ENCODE results near the gene RBFOX2.
"Not testable (repeated sequence)": the region's sequence is repeated elsewhere in the genome, so short reads cannot be mapped to it uniquely, and the experiment has no call there.

Gene RBFOX2

DNA sequence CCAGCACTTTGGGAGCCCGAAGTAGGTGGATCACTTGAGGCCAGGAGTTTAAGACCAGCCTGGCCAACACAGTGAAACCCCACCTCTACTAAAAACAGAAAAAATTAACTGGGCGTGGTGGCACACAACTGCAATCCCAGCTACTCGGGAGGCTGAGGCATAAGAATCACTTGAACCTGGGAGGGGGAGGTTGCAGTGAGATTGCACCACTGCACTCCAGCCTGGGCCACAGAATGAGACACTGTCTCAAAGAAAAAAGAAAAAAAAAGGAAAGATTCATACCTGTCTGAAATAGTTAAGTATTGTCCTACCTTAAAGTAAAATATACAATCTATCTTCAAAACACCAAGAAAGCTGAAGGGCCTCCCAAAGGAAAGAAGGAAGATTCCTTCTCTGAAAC lies 20.1 kb downstream of the RBFOX2 start:
- DNase-seq (ENCODE audit: low spot score): no peak

- no peak for DNase-seq (ENCODE audit: low spot score)
Observed at GRCh38 chr22:36008131-36008530, 20.5 kb downstream of the RBFOX2 start.

DNA sequence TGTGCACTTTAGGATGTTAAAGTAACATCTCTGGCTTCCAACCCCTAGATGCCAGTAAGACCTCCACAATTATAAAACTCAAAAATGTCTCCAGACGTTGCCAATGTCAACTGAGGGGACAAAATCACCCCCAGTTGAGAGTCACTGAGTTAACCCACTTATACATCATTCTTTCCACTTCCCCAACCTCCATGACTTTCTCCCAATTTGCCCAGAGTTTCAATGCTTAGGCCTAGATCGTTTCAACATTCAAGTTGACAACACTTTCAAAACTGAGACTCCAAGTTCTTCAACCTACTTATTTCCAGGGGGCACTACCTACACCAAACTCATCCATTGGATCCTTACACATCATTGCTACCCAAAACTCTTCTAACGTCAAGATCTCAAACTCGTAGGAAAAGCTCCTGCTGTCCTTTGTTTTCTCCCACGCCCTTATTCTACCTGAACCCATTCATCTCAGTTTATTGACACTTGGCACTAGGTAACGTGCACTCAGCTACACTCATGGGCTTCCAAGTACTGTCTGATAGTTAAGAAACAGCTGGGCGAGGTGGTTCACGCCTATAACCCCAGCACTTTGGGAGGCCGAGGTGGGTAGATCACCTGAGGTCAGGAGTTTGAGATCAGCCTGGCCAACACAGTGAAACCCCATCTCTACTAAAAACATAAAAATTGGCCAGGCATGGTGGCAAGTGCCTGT lies 24.5 kb downstream of the RBFOX2 start:
- DNase-seq (ENCODE audit: low spot score): no peak

GRCh38 chr22:36002718-36003260 lies 25.8 kb downstream of the RBFOX2 start:
- no peak for DNase-seq (ENCODE audit: low spot score)

GRCh38 chr22:36002084-36002483 lies 26.5 kb downstream of the RBFOX2 start:
- no peak for DNase-seq (ENCODE audit: low spot score)

GRCh38 chr22:35998748-35999147 lies 29.9 kb downstream of the RBFOX2 start:
- no peak for DNase-seq (ENCODE audit: low spot score)

DNA sequence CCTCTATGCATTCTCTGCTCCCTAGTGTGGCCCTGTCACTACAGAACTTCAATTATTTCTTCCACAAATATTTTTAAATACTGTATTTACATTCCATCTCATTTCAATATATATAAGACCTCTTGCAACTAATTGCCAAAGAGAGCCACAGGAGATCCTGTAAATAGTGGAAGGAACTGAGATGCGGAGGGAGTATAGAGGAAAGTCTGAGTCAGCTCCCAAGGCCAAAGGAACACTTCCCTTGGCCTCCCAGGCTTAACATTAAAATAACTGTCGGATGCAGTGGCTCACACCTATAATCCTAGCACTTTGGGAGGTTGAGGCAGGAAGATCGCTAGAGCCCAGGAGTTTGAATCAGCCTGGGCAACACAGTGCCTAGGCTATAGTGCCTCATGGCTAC lies 31.2 kb downstream of the RBFOX2 start:
- no peak for DNase-seq (ENCODE audit: low spot score)

- DNase-seq (ENCODE audit: low spot score): no peak
Observed at GRCh38 chr22:35996596-35996995, 32.0 kb downstream of the RBFOX2 start.

GRCh38 chr22:35995772-35996171 lies 32.9 kb downstream of the RBFOX2 start:
- no peak for DNase-seq (ENCODE audit: low spot score)

DNA sequence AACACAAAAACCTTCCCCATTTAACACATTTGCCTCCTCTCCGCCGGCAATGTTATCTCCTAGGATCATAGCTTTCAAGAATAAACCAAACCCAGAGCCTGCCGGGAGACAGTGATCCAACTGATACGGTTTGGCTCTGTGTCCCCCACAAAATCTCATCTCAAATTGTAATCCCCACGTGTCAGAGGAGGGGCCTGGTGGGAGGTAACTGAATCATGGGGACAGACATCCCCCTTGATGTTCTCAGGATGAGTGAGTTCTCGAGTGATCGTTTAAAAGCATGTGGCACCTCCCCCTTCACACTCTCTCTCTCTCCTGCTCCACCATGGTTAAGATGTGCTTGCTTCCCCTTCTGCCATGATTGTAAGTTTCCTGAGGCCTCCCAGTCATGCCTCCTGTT lies 33.3 kb downstream of the RBFOX2 start:
- no peak for DNase-seq (ENCODE audit: low spot score)

DNA sequence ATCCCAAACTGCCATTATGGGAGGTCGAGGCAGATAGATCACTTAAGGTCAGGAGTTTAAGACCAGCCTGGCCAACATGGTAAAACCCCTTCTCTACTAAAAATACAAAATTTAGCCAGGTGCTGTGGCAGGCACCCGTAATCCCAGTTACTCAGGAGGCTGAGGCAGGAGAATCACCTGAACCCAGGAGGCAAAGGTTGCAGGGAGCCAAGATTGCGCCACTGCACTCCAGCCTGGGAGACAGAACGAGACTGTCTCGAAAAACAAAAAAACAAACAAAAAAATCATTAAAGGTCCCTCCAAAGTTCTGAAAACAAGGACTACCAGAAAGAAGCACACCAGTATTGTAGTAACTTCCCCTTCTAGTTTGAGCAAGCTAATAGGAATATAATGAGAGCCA lies 34.9 kb downstream of the RBFOX2 start:
- not testable (repeated sequence) for DNase-seq (ENCODE audit: low spot score)

DNA sequence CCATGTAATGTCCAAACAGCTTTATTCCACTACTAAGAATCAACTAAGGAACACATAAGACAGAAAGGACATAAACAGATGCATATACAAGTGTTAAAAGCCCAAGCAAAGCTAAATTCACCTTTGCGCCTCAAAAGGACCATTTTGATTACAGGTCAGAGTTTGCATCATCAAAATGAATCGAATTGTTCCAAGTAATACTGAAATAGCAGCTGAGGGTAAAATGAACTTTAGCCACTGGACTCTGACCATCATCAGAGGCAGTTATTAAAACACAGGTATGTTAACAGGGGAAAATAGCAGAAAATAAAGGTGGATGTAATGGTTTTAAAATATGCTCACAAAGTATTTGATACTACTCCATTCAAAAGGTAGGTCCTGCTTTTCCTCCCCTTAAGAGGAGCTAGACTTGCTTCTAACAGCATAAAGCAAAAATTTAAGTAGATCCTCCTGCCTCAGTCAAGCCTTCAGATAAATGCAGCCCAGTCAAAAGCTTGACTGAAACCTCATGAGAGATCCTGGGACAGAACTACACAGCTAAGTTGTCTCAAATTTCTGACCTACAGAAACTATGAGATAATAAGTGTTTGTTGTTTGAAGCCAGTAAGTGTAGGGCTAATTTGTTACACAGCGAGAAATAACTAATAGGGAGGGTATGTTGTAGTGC lies 35.4 kb downstream of the RBFOX2 start:
- DNase-seq (ENCODE audit: low spot score): no peak

- no peak for DNase-seq (ENCODE audit: low spot score)
Observed at GRCh38 chr22:35991168-35991567, 37.5 kb downstream of the RBFOX2 start.

GRCh38 chr22:35988030-35988429 lies 40.6 kb downstream of the RBFOX2 start:
- no peak for DNase-seq (ENCODE audit: low spot score)

GRCh38 chr22:35987487-35987886 lies 41.1 kb downstream of the RBFOX2 start:
- no peak for DNase-seq (ENCODE audit: low spot score)

GRCh38 chr22:35986088-35986487 lies 42.5 kb downstream of the RBFOX2 start:
- no peak for DNase-seq (ENCODE audit: low spot score)

DNA sequence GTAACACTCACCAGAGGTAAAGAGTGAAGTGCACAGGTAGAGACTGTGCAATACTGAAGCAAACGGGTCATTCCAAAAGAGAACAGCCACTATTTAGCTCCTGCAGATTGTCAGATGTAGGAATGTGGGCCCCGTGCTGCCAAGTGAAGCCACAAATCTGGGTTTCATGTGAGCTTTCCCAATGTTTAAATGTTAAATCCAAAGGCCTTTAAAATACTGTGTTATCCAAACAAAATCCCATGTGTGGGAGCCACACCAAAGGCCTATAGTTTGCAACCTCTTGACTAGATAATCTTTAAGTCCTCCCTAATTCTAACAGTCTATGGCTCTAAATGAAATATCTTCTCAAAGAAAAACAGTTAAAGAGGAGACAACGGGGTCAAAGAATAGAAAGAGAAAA lies 43.3 kb downstream of the RBFOX2 start:
- DNase-seq (ENCODE audit: low spot score): no peak

DNA sequence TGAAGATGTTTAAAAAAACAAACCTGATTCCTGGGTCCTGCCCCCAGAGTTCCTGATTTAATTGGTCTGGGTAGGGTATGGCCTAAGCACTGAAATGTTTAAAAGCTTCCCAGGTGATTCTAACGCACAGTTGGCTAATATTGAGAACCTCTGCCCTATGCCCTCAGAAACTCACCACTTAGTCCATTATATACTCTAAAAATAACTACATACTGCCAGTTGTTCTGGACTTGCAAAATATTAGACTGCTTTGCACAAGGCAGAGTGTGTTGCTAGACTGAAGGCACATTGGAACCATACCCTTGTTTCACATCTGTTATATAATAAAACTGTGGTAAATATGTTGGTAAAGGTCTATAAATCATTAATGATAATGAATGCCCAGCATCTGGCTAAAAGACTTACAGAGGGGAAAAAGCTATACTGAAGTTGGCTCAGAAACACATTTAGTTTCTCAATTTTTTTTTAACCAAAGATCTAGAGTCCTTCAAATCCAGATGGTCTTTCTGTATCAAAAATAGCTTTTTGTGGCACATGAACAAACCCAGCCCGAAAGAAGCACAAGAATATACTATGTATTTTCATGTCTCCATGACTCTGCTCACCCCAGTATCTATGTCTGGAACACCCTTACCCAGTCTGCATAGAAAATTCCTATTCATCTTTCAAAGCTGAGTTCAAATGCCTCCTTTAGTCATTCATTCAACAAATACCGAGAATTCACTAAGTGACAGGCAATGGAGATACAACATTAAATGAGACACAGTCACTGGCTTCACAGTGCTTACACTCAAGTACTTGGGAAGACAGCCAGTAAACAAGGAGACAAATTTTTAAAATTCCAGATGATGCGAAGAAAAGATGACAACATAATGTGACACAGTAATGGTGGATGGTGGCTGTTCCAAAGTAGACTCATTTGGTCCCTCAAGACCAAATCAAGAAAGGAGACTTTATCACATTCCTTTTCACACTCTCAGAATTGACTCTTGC lies 44.1 kb downstream of the RBFOX2 start:
- DNase-seq (ENCODE audit: low spot score): no peak

- DNase-seq (ENCODE audit: low spot score): no peak
Observed at GRCh38 chr22:35981900-35982299, 46.7 kb downstream of the RBFOX2 start.

GRCh38 chr22:35978889-35979288 lies 49.7 kb downstream of the RBFOX2 start:
- DNase-seq (ENCODE audit: low spot score): no peak

GRCh38 chr22:35978201-35978600 lies 50.4 kb downstream of the RBFOX2 start:
- DNase-seq (ENCODE audit: low spot score): no peak

GRCh38 chr22:35977136-35977535 lies 51.5 kb downstream of the RBFOX2 start:
- no peak for DNase-seq (ENCODE audit: low spot score)
